HG03108 (cell line): ENCODE measurements around the gene CAMSAP2.

Experiments used
- ATAC-seq: cut with Tn5 transposase; IDR thresholded peaks from one replicate; pipeline ENCODE4 v1.9.1; 2021; ENCODE audit warnings: moderate library complexity; ENCODE audit not compliant: unreplicated experiment

CAMSAP2 gene

GRCh38 chr1:200837931-200838571 is 99.4 kb downstream of the CAMSAP2 start:
- no peak for ATAC-seq

GRCh38 chr1:200838676-200839445 is 100.2 kb downstream of the CAMSAP2 start:
- ATAC-seq, result no peak

- ATAC-seq, result no peak
Measured at GRCh38 chr1:200845360-200845759, 106.7 kb downstream of the CAMSAP2 start.

GRCh38 chr1:200846398-200846797 is 107.7 kb downstream of the CAMSAP2 start:
- no peak for ATAC-seq

DNA sequence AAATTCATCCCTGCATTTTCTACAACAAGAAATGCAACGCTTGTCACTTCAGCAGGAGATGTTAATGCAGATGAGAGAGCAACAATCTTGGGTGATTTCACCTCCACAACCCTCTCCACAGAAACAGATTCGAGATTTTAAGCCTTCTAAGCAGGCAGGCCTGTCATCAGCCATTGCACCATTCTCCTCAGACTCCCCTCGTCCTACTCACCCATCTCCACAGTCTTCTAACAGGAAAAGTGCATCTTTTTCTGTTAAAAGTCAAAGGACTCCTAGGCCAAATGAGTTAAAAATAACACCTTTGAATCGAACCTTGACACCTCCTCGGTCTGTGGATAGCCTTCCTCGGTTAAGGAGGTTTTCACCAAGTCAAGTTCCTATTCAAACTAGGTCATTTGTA is 110.7 kb downstream of the CAMSAP2 start:
- ATAC-seq, result no peak

DNA sequence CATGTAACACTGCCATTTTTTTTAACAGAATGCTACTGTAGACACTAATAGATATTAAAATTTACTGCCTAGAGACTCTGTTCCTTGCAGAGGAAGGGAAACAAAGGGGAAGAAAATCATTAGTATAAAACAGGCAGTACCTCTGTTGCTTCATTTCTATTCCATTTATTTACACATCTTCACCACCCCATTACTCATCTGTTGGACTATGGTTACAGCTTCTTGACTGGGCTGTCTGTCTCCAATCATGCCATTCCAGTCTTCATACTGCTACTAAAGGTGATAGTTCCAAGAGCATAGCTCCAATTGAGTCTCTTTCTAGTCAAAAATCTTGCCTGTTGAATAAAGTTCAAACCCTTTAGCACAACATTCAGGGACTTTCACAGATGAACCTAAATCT is 111.9 kb downstream of the CAMSAP2 start:
- ATAC-seq, result no peak

DNA sequence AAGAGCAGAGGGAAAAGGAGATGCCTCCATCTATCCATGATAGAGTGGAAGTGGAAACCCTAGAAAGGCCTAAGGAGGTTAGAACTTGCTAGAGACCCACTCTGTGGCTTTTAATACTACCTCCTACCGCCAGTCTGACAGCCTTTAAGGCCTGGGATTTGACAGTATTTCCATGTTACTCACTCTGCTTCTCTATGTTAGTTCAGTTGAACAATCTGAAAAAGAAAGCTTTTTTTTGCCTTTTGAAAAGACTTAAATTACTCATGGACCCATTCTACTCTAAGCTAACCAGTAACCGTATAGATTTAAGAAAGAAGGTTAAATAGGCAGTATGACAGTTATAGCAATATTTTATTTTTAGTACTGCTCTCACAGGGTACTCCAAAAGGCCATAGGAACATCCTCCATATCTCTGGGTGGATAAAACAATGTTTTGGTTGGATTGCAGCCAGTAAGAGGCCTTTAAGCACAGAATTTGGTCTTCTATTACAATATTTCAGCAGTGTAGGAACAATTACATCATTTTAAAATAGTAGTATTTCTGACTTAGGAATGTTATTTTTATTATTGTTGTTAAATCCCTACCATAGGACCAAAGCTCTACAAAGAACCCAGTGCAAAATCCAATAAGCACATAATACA is 118.1 kb downstream of the CAMSAP2 start:
- no peak for ATAC-seq

DNA sequence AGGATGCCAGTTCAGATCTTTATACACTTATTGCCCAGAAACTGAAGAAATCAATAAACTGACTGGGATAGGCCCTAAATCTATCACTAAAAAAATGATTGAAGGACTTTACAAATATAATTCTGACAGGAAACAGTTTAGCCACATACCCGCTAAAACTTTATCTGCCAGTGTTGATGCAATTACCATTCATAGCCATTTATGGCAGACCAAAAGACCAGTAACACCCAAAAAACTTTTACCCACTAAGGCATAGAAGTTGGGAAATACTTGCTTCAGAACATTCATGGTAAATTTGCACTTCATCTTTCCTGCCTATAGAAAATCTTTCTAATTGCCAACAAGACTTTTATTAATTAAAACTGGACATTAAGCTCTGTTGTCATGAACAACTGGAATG is 119.1 kb downstream of the CAMSAP2 start:
- ATAC-seq, result no peak

DNA sequence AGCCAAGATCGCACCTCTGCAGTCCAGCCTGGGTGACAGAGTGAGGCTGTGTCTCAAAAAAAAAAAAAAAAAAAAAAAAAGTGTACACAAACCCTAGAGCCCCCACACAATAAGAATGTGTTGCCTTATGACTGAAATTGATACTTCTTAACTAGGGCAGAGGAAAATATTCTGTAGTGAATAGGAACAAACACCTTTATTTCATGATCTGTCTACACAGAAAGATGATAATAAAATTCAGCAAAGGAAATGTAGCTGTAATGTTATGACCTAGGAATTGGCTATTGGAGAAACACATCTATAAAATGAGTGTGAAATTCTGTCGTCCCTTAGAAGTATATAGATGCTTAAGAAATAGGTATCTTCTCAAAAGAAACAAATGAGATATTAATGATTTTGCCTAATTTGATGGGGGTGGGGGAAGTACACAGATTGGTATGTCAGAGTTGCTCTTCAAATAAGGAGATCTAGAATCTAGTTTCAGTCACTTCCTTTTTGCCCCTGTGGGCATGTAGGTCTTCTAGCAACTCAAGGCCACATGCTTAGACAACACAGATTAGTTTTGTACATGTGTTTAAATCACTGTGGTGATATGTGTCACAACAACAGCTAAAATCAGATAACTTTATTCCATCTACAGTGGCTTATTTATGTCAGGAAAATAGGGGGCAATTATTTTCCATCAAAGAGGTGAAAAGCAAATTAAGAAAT is 123.4 kb downstream of the CAMSAP2 start:
- no peak for ATAC-seq

DNA sequence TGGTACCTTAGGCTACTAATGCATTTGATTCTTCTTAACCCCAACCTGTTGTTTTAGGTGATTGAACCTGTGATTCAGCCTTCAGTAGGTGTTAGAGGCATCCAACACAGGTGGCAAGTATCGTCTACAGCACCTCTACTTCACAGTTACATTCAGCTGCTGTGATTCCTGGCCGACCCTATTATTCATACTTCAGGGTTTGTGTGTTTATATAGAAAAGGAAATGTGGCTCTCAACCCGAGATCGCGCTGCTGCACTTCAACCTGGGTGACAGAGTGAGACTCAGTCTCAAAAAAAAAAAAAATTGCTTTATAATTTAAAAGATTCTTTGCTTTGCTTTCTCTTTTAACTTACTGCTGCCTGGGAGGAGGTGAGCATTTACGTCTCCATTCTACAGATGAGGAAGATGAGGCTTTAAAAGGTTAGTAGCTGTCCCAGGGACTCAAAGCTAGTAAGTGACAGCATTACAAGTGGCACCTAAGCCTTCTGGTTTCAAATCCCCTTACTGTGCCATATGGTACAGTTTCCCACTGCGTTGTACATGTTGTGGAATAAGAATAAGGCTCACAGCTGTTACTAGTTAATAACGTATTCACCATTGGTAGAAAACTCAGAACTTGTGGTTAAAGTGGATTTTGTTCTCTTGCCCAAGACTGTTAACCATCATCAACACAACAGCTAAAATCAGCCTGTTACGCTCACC is 124.2 kb downstream of the CAMSAP2 start:
- no peak for ATAC-seq

GRCh38 chr1:200866116-200866515 is 127.4 kb downstream of the CAMSAP2 start:
- ATAC-seq, result no peak

GRCh38 chr1:200866521-200866920 is 127.8 kb downstream of the CAMSAP2 start:
- peak; percentile 72 for ATAC-seq

- ATAC-seq, result peak; percentile 2
Measured at GRCh38 chr1:200867018-200867811, 128.5 kb downstream of the CAMSAP2 start.

DNA sequence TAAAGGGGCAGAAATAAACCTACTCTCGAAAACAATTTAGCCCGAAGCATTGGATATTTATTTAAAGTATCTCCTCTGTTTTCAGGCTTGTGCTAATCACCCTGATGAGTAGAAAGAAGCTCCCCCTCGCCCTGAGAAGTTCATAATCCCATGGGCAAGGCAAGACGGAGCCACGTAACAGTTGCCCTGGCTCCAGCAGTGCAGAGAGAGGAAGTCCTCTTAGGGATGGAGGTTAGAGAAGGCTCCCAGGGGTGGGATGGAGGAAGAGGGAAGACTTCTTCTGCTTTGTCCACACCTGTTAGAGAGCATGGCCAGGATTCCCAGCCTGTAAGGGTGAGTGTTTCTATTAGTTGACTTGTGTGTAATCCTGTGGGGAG is 130.7 kb downstream of the CAMSAP2 start:
- ATAC-seq, result no peak

DNA sequence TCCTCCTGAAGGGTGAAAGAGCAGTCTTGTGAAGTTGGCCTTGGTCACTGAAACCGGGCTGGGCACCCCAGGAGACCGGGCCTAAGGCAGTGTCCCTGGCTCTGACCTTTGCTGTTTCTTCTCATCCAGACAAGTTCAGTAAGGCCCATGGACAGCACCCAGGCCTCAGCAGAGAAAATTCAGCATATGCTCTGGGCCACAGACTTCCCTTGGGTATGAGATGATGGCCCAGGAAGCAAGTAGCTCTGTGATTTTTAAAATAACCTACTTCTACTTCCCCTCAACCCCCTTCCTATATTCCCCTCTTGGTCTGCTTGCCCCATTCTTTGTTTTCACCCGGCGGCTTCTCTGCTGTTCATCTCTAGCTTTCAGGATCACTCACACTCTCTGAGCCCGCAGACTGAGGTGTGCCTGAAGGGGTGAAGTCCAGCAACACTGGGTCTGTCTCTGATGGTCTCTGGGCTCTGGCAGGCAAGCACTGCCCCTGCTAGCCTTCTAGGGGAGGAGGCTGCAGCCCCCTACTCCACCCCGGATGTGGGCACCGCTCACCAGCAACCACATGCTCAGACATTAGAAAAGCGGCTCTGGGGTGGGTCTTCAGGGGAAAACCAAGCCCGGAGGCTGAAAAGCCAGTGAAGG is 131.2 kb downstream of the CAMSAP2 start:
- ATAC-seq, result peak; percentile 37

DNA sequence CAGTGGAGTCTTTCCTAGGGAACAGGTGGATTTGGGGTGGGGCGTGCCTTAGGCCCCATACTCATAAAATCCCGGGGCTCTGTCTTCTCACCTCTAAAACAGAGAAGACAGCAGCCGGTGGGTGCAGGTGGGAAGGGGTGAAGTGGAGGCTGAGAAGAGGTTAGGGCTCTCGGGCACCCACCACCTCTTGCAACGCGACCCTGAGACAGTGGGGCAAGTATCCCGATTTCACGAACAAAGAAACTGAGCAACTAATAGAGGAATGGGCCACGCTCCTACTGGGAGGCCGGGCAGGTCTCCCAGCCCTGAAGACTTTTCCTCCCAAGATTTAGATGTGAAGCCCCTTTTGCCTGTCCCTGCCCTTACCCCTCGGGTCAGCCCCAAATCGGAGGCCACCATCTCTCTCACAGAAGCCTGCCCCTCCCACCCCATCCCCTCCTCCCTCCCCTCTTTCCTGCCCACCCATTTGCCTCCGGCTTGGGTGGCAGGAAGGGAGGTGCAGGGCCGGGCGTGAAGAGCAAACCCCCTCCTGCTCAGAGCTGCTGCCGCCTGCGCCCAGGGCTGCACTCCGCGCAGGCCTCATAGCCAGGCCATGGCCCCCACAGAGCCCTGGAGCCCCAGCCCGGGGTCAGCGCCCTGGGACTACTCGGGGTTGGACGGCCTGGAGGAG is 133.9 kb downstream of the CAMSAP2 start, which contains the start of gene GPR25:
Gene GPR25, plus strand, starts transcription at position 536 of the 670 bp plus-strand sequence. Its CDS starts 57 bp downstream, at position 593.
- no peak for ATAC-seq

GRCh38 chr1:200873116-200873670 is 134.5 kb downstream of the CAMSAP2 start:
- no peak for ATAC-seq

DNA sequence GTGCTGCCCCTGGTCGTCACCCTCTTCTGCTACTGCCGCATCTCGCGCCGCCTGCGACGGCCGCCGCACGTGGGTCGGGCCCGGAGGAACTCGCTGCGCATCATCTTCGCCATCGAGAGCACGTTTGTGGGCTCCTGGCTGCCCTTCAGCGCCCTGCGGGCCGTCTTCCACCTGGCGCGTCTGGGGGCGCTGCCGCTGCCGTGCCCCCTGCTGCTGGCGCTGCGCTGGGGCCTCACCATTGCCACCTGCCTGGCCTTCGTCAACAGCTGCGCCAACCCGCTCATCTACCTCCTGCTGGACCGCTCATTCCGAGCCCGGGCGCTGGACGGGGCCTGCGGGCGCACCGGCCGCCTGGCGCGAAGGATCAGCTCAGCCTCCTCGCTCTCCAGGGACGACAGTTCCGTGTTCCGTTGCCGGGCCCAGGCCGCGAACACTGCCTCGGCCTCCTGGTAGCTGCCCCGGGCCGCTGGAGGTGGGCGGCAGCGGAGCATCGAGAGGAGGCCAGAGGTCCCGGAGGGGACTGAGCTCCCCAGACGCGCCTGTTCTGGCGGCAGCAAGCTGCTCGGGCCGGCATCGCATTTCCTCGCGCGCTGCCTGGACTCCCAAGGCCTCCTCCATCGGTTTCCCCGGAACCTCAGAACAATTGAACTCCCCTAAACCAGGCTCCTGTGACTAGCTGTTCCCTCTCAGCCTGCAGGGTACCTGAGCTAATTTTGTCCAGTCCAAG is 135.1 kb downstream of the CAMSAP2 start:
- ATAC-seq, result no peak
